Ovary (tissue), 3 donors: ENCODE results near the gene DAPK3.

Source experiments
- CTCF ChIP-seq, 3 donors: fragments of 450-650 bp in 2 of 3; fragments of 200-600 bp in 1 of 3; IDR thresholded peaks; one replicate each; pipeline versions ENCODE4 v1.5.1 to v1.8.0; 2016 to 2022; ENCODE audit warnings: antibody characterized with exemption in 3 of 3, mild to moderate bottlenecking in 1 of 3
- EP300 ChIP-seq: sonication (generic); formaldehyde crosslinking; IDR thresholded peaks from one replicate; pipeline ENCODE4 v1.6.1; 2017; ENCODE audit warnings: antibody characterized with exemption
- POLR2A ChIP-seq: fragments of 450-650 bp; IDR thresholded peaks from one replicate; pipeline ENCODE4 v1.6.1; 2017; ENCODE audit warnings: antibody characterized with exemption, mild to moderate bottlenecking, moderate library complexity
- donor health status: DM: no; HTN: no; CAD: no.

GRCh38 chr19:3987619-3988371 lies 16.9 kb upstream of the DAPK3 start:
- peak; percentile 65 to 88 (median 80) for TF ChIP-seq CTCF (IDR thresholded peaks at IDR 0.05)
- no peak for TF ChIP-seq POLR2A
- no peak for TF ChIP-seq EP300
